ENCODE results near the gene ACSF2. TPM values are rescaled to one million over a fixed set of nuclear protein-coding genes. Genes with fewer than 3 reads are reported as not detected.

The ACSF2 gene
- polyA plus RNA-seq, 1 donor (not counting 4 experiments of a cell fraction or from before 2014, with no cell fraction given): 71.9 TPM

DNA sequence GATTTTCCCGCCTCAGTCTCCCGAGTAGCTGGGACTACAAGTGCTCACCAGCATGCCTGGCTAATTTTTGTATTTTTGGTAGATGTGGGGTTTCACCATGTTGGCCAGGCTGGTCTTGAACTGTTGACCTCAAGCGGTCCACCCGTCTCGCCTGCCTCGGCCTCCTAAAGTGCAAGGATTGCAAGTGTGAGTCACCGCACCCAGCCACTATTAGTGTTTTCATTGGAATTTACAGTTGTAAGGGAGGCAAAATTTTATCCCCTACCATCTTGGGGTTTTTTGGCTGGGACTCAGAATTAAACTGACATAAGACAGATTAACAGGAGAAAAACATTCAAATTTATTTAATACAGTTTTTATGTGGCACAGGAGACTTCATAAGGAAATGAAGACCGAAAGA, 69.9 kb downstream of the ACSF2 start:
- H3K79me2 ChIP-seq (ENCODE audit: control insufficient read depth, insufficient read depth, low read length): no peaks in the 10 kb centered on the region
- no peak overlapping the region for H3K27ac ChIP-seq (ENCODE audit: control insufficient read depth, insufficient read depth, low read length)
- no peak overlapping the region for H3K9ac ChIP-seq (ENCODE audit: control insufficient read depth, extremely low read depth, insufficient read depth, low read length)
- no peaks in the 10 kb centered on the region for H4K20me1 ChIP-seq (ENCODE audit: control insufficient read depth, extremely low read depth, insufficient read depth, low read length)
- no peaks in the 10 kb centered on the region for H3K36me3 ChIP-seq (ENCODE audit: control insufficient read depth in 2 of 2, extremely low read depth in 1 of 2, insufficient read depth in 2 of 2, low read length in 2 of 2)
- TF ChIP-seq EZH2 (IDR thresholded peaks at IDR 0.05; ENCODE audit: low read length) (no peak), CTCF (optimal IDR thresholded peaks at IDR 0.05 in 1 of 3, IDR thresholded peaks at IDR 0.05 in 1 of 3, conservative IDR thresholded peaks at IDR 0.05 in 1 of 3; ENCODE audit: extremely low read depth in 1 of 3, insufficient read depth in 2 of 3, low read length in 3 of 3) (no peak)
- peaks cover 10% of the 10 kb centered on the region for H3K4me1 ChIP-seq (ENCODE audit: control insufficient read depth, extremely low read depth, insufficient read depth, low read length)
- H3K27me3 ChIP-seq (ENCODE audit: control insufficient read depth, extremely low read depth, insufficient read depth, low read length): no peaks in the 10 kb centered on the region
- no peaks in the 10 kb centered on the region for H3K9me1 ChIP-seq (ENCODE audit: control insufficient read depth, extremely low read depth, insufficient read depth, low read length)
- H3K4me3 ChIP-seq (ENCODE audit: control insufficient read depth in 2 of 3, extremely low read depth in 1 of 3, insufficient read depth in 2 of 3, low read depth in 1 of 3, low read length in 3 of 3): no peak overlapping the region
- no peaks in the 10 kb centered on the region for H3K9me3 ChIP-seq (ENCODE audit: control insufficient read depth, low read depth, low read length)
- DNase-seq (ENCODE audit: low read depth, low spot score) (no peak), FAIRE-seq (no peak)
- dilution Hi-C loops (cut with MboI; ENCODE audit: extremely low pct_ligation_motif_present, low sequenced_read_pairs): no loop called here
- H2AFZ ChIP-seq (ENCODE audit: control insufficient read depth, low read length): no peak overlapping the region
- H3K4me2 ChIP-seq (ENCODE audit: control insufficient read depth, extremely low read depth, insufficient read depth, low read depth, low read length): no peak overlapping the region

DNA sequence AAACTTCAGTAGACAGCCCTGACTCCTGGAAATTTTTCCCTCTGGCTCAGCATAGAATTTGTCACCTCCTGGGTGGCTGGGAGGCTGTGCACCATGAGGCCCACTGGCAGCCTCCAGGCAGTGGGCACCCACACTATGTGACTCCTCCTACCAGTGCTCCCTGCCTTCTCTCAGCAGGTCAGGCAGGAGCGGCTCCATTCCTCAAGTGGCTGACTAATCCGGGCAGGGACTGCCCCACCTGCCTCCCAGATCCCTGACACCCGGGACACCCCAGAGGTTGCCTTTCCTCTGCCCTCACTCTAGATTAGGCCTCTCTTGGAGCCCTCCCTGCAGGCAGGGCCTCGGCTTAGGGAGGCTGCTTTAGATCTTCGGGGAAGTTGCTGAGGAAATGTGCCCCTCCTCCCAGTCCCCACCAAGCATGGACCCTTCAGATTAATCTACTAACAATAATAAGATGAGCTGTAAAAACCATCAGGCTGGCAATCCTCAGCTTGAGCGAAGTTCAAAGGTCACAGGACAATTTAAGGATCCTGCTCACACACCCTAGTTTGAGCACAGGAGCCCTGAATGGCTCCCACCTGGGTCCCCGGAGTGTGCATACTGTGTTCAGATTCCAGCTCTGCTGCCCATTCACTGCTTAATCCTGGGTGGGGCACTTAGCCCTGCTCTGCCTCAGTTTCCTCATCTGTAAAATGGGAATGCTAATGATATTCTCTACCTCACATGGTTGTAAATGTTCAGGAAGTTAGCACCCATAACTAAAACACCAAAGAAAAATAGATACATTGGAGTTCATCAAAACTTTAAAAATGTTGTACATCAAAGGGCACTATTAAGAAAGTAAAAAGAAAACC, 72.2 kb downstream of the ACSF2 start:
- H3K36me3 ChIP-seq (ENCODE audit: control insufficient read depth in 2 of 2, extremely low read depth in 1 of 2, insufficient read depth in 2 of 2, low read length in 2 of 2): no peaks in the 10 kb centered on the region
- dilution Hi-C loops (cut with MboI; ENCODE audit: extremely low pct_ligation_motif_present, low sequenced_read_pairs): no loop called here
- H3K4me1 ChIP-seq (ENCODE audit: control insufficient read depth, extremely low read depth, insufficient read depth, low read length): peaks cover 10% of the 10 kb centered on the region
- peak overlapping the region; percentile 54 for H2AFZ ChIP-seq (ENCODE audit: control insufficient read depth, low read length)
- FAIRE-seq (peak; percentile 71), DNase-seq (ENCODE audit: low read depth, low spot score) (peak; percentile 79)
- no peaks in the 10 kb centered on the region for H4K20me1 ChIP-seq (ENCODE audit: control insufficient read depth, extremely low read depth, insufficient read depth, low read length)
- no peaks in the 10 kb centered on the region for H3K9me3 ChIP-seq (ENCODE audit: control insufficient read depth, low read depth, low read length)
- H3K9ac ChIP-seq (ENCODE audit: control insufficient read depth, extremely low read depth, insufficient read depth, low read length): peak overlapping the region; percentile 8
- H3K27ac ChIP-seq (ENCODE audit: control insufficient read depth, insufficient read depth, low read length): peak overlapping the region; percentile 42
- H3K79me2 ChIP-seq (ENCODE audit: control insufficient read depth, insufficient read depth, low read length): no peaks in the 10 kb centered on the region
- peak overlapping the region; percentile 46 for H3K4me2 ChIP-seq (ENCODE audit: control insufficient read depth, extremely low read depth, insufficient read depth, low read depth, low read length)
- H3K9me1 ChIP-seq (ENCODE audit: control insufficient read depth, extremely low read depth, insufficient read depth, low read length): no peaks in the 10 kb centered on the region
- TF ChIP-seq CTCF (optimal IDR thresholded peaks at IDR 0.05 in 1 of 3, IDR thresholded peaks at IDR 0.05 in 1 of 3, conservative IDR thresholded peaks at IDR 0.05 in 1 of 3; ENCODE audit: extremely low read depth in 1 of 3, insufficient read depth in 2 of 3, low read length in 3 of 3): no peak
- H3K4me3 ChIP-seq (ENCODE audit: control insufficient read depth in 2 of 3, extremely low read depth in 1 of 3, insufficient read depth in 2 of 3, low read depth in 1 of 3, low read length in 3 of 3): no peak overlapping the region
- H3K27me3 ChIP-seq (ENCODE audit: control insufficient read depth, extremely low read depth, insufficient read depth, low read length): no peaks in the 10 kb centered on the region
